Progenitor cell of endocrine pancreas (in vitro differentiated cells): ENCODE results near the gene MRPL51. TPM values are rescaled to one million over a fixed set of nuclear protein-coding genes. Genes with fewer than 3 reads are reported as not detected.
"Not testable (repeated sequence)": the region's sequence is repeated elsewhere in the genome, so short reads cannot be mapped to it uniquely, and the experiment has no call there.

Experiments
- DNase-seq: peaks from one replicate; pipeline ENCODE4 v3.0.0; 2021; ENCODE audit warnings: low spot score; ENCODE audit not compliant: unreplicated experiment
- H3K27ac Mint-ChIP-seq: 2 replicates; pipeline ENCODE4 v1.8.0; 2021; ENCODE audit warnings: mild to moderate bottlenecking, moderate library complexity, mixed read lengths
- H3K27me3 Mint-ChIP-seq: 2 replicates; pipeline ENCODE4 v1.8.0; 2021; ENCODE audit warnings: mixed read lengths
- H3K36me3 Mint-ChIP-seq: 2 replicates; pipeline ENCODE4 v1.8.0; 2022; ENCODE audit warnings: mixed read lengths; ENCODE audit not compliant: insufficient read depth
- H3K4me1 Mint-ChIP-seq: 2 replicates; pipeline ENCODE4 v1.8.0; 2021; ENCODE audit warnings: low read depth, mixed read lengths
- H3K4me3 Mint-ChIP-seq: 2 replicates; pipeline ENCODE4 v1.8.0; 2021; ENCODE audit warnings: low read depth, mild to moderate bottlenecking, moderate library complexity, mixed read lengths
- H3K9me3 Mint-ChIP-seq: 2 replicates; pipeline ENCODE4 v1.8.0; 2021; ENCODE audit warnings: low read depth, mixed read lengths
- total RNA-seq: library from RNA; stranded (reverse); gene quantifications from 2 replicates; pipeline ENCODE4 v1.2.1, GENCODE V29; 2021
- TF ChIP-seq, protein P1 (sequence below): fragments of 200-600 bp; sonication (generic); IDR thresholded peaks from one replicate; pipeline ENCODE4 v1.5.0; 2021; ENCODE audit warnings: antibody characterized with exemption, mild to moderate bottlenecking; ENCODE audit not compliant: unreplicated experiment

The MRPL51 gene
- total RNA-seq, 1 donor from 2014 or later = 279 TPM

DNA sequence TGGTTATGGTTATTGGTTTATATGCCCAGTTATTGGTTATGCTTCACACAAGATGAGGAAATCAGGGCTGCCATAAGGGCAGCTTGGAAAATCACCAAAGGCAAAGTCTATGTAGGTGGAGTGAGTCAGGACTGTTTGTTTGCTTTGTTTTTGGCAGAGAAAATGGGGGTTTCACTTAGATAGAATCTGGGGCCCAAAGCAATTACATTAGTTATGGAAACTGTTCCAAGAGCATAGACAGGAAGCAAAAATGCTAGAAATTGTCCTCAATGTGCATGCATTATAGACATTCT lies 24.8 kb downstream of the MRPL51 start:
- no peak overlapping the region for H3K27ac Mint-ChIP-seq
- no peak overlapping the region for H3K4me3 Mint-ChIP-seq
- peaks cover 41% of the 10 kb centered on the region for H3K27me3 Mint-ChIP-seq

DNA sequence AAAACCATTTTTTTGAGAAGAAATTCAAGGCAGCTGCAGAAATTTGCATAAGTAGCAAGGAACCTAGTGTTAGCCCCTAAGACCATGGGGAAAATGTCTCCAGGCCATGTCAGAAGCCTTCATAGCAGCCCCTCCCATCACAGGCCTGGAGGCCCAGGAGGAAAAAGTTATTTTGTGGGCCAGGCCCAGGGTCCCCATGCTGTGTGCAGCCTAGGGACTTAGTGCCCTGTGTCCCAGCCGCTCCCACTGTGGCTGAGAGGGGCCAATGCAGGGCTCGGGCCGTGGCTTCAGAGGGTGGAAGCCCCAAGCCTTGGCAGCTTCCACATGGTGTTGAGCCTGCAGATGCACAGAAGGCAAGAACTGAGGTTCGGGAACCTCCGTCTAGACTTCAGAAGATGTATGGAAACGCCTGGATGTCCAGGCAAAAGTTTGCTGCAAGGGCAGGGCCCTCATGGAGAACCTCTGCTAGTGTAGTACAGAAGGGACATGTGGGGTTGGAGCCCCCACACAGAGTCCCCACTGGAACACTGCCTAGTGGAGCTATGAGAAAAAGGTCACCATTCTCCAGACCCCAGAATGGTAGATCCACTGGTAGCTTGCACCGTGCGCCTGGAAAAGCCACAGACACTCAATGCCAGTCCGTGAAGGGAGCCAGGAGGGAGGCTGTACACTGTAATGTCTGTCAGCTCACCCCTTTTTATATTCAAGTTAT lies 25.3 kb downstream of the MRPL51 start:
- DNase-seq, H3K4me3 Mint-ChIP-seq, H3K36me3 Mint-ChIP-seq, H3K27ac Mint-ChIP-seq, H3K9me3 Mint-ChIP-seq, H3K4me1 Mint-ChIP-seq: not testable (repeated sequence)
- peaks cover 41% of the 10 kb centered on the region for H3K27me3 Mint-ChIP-seq

More for the DNA sequence above, 24.8 kb downstream of the MRPL51 start:
- Mint-ChIP-seq H3K36me3 (peaks cover 3% of the 10 kb centered on the region), H3K9me3 (no peaks in the 10 kb centered on the region), H3K4me1 (peaks cover 7% of the 10 kb centered on the region)
- DNase-seq = no peak
- TF ChIP-seq, protein P1, sequence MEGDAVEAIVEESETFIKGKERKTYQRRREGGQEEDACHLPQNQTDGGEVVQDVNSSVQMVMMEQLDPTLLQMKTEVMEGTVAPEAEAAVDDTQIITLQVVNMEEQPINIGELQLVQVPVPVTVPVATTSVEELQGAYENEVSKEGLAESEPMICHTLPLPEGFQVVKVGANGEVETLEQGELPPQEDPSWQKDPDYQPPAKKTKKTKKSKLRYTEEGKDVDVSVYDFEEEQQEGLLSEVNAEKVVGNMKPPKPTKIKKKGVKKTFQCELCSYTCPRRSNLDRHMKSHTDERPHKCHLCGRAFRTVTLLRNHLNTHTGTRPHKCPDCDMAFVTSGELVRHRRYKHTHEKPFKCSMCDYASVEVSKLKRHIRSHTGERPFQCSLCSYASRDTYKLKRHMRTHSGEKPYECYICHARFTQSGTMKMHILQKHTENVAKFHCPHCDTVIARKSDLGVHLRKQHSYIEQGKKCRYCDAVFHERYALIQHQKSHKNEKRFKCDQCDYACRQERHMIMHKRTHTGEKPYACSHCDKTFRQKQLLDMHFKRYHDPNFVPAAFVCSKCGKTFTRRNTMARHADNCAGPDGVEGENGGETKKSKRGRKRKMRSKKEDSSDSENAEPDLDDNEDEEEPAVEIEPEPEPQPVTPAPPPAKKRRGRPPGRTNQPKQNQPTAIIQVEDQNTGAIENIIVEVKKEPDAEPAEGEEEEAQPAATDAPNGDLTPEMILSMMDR = no peak

DNA sequence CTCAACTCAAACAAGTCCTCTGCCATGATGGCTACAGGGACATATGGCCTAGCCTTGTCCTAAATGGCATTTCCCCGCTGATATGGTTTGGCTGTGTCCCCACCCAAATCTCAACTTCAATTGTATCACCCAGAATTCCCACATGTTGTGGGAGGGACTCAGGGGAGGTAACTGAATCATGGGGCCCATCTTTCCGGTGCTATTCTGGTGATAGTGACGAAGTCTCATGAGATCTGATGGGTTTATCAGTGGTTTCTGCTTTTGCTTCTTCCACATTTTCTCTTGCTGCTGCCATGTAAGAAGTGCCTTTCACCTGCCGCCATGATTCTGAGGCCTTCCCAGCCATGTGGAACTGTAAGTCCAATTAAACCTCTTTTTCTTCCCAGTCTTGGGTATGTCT lies 26.3 kb downstream of the MRPL51 start:
- DNase-seq, H3K9me3 Mint-ChIP-seq, H3K36me3 Mint-ChIP-seq, H3K4me1 Mint-ChIP-seq, H3K27ac Mint-ChIP-seq, H3K4me3 Mint-ChIP-seq: not testable (repeated sequence)
- H3K27me3 Mint-ChIP-seq = peaks cover 34% of the 10 kb centered on the region

DNA sequence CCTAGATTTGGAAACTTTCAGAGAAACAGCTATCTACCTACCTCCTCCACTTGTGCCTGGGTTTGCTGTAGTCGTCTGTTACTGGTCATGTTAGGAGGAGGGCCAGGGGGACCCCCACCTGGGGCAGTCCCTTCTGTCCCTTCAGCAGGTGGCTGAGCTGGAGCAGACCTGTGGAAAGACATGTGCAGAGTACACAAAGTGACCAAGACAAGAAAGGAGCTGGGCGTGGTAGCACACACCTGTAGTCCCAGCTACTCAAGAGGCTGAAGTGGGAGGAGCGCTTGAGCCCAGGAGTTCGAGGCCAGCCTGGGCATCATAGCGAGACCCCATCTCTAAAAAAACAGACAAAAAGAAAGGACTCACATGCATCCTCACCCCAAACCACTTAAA lies 26.9 kb downstream of the MRPL51 start:
- H3K4me1 Mint-ChIP-seq = peaks cover 4% of the 10 kb centered on the region
- TF ChIP-seq, protein P1 = no peak
- no peak for DNase-seq
- peaks cover 3% of the 10 kb centered on the region for H3K36me3 Mint-ChIP-seq
- no peak overlapping the region for H3K4me3 Mint-ChIP-seq
- no peaks in the 10 kb centered on the region for H3K9me3 Mint-ChIP-seq
- peaks cover 31% of the 10 kb centered on the region for H3K27me3 Mint-ChIP-seq
- no peak overlapping the region for H3K27ac Mint-ChIP-seq

DNA sequence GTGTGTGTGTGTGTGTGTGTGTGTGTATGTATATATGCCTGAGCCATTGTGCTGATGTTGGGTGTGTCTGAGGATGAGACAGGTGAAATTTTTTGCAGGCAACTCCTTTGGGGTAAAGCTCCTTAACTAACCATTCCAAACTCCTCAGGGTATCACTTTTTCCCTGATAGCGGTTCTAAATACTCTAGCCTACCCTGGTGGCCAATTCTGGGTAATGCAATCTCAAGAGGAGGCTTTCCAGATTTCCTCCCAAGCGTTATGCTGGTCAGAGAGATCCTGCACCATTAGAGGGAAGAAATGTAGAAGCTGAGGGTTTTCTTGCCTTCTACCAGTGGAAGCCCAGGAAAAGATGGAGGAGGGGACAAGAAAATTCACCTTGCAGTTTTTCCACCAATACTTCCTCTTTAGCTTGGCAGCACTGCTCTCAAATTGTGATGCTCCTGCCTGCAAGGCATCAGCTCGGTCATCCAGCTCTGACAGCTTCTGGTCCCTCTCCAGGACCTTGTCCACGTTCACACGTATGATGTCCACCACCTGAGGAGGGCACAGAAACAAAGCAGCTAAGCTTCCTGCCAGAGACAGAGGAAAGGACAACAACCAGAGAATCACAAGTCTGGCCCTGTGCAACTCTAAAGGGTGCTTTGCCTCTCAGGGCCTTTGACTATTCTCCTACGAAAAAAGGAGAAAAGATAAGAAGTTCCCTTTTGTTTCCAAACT lies 27.4 kb downstream of the MRPL51 start:
- Mint-ChIP-seq H3K27ac (no peak overlapping the region), H3K4me1 (peaks cover 2% of the 10 kb centered on the region), H3K27me3 (peaks cover 29% of the 10 kb centered on the region), H3K4me3 (no peak overlapping the region), H3K36me3 (peaks cover 3% of the 10 kb centered on the region), H3K9me3 (no peaks in the 10 kb centered on the region)
- DNase-seq = peak; percentile 63
- TF ChIP-seq, protein P1 = peak; percentile 89

DNA sequence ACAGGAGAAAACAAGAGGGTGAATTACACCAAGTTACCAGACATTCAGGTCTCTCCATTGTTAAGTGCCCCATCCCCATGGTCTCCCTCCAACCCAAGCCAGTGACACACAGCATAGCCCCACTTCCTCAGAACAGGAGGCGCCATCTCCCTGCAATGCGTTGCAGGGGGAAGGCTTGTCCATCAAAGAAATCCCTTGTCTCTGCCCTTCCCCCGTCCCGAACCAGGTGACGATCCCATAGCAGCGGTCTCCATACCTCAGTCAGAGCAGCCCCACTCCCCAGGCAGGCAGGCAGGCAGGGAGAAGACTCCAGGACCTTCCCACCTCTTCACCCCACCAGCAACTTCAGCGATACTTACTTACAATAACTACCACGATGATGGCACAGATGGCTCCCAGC lies 28.5 kb downstream of the MRPL51 start:
- peaks cover 3% of the 10 kb centered on the region for H3K36me3 Mint-ChIP-seq
- H3K27me3 Mint-ChIP-seq = peaks cover 25% of the 10 kb centered on the region
- DNase-seq = no peak
- no peaks in the 10 kb centered on the region for H3K4me1 Mint-ChIP-seq
- no peaks in the 10 kb centered on the region for H3K9me3 Mint-ChIP-seq
- H3K27ac Mint-ChIP-seq = no peak overlapping the region
- H3K4me3 Mint-ChIP-seq = no peak overlapping the region
- TF ChIP-seq, protein P1 = no peak
